GM19351 (cell line): ENCODE measurements around the gene MTA1.

Experiments
- ATAC-seq: cut with Tn5 transposase; IDR thresholded peaks from one replicate; pipeline ENCODE4 v1.9.1; 2021; ENCODE audit warnings: mild to moderate bottlenecking, moderate library complexity; ENCODE audit not compliant: unreplicated experiment

Gene MTA1

GRCh38 chr14:105440554-105440900, 20.9 kb downstream of the MTA1 start:
- ATAC-seq, result no peak

DNA sequence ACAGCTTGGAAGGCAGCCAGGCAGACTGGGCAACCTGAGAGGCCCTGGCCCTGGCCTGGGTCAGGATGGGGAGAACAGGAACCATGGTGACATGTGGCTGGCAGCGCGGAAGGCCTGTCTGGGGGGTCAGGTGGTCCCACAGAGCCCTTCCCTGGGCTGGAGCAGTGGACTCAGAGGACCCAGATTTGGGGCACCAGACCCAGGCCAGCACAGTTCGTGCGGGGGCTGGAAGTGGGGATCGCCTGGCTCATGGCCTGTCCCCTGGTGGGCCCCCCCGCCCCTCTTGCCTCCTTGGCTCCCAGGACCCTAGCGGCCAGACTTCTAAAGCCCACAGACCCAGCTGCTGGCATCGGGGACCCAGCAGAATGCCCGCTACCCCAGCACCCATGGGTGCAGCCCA, 21.4 kb downstream of the MTA1 start:
- no peak for ATAC-seq

DNA sequence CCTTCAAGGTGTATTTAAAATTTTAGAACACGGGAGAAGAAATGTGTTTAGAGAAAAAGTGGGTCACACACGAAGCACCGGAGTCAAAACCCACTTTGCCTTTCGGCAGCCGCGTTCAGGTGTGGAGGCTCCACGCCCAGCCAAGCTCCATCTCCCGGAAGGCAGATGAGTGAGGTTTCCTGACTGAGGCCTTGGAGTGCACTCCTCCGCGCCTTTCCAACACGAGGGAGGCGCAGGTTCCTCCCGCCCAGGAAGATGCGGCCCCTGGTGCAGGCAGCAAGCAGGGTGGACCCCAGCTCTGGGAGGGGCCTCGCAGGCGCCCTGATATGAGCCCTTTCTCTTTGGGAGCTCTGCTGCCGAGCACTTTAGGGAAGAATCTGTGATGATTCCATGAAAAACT, 22.5 kb downstream of the MTA1 start:
- ATAC-seq, result no peak

- no peak for ATAC-seq
These were observed 23.2 kb downstream of the MTA1 start for GRCh38 chr14:105442834-105443233.

DNA sequence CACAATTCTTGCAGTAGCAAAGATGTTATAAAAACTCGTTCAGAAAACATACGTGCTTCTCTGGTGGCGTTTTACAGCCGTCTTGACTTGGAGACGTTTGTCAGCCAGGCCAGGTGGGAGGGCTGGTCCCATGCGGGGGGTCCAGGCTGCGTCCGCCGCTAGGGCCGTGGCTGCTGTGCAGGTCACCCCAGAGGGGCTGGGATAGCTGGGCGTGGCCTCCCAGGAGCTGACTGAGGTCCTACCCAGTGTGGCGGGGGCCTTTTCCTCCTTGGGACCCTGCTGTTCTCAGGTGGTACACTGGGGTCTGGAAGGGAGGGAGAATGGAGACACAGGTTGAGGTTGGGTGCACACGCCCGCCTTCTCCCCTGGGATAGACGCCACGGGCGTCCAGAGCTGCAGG, 25.2 kb downstream of the MTA1 start:
- ATAC-seq, result no peak

DNA sequence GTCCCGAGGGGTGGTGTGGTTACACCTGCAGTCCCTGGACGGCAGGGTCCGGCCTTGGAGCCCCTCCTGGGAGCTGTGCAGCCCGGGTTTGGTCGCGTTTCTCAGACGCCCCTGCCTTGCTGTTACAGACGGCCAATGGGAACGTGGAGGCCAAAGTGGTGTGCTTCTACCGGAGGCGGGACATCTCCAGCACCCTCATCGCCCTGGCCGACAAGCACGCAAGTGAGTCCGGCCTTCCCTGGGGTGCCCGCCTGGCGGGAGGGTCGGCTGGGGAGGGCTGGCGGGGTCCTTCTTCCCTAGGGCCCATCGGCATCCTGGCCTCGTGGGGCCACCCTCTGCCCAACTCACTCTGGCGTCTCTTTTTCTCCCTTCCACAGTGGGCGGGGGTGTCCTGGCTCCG, 25.7 kb downstream of the MTA1 start:
- no peak for ATAC-seq

- no peak for ATAC-seq
These were observed 26.5 kb downstream of the MTA1 start for GRCh38 chr14:105445901-105446845.

- no peak for ATAC-seq
These were observed 27.3 kb downstream of the MTA1 start for GRCh38 chr14:105446971-105447370.

DNA sequence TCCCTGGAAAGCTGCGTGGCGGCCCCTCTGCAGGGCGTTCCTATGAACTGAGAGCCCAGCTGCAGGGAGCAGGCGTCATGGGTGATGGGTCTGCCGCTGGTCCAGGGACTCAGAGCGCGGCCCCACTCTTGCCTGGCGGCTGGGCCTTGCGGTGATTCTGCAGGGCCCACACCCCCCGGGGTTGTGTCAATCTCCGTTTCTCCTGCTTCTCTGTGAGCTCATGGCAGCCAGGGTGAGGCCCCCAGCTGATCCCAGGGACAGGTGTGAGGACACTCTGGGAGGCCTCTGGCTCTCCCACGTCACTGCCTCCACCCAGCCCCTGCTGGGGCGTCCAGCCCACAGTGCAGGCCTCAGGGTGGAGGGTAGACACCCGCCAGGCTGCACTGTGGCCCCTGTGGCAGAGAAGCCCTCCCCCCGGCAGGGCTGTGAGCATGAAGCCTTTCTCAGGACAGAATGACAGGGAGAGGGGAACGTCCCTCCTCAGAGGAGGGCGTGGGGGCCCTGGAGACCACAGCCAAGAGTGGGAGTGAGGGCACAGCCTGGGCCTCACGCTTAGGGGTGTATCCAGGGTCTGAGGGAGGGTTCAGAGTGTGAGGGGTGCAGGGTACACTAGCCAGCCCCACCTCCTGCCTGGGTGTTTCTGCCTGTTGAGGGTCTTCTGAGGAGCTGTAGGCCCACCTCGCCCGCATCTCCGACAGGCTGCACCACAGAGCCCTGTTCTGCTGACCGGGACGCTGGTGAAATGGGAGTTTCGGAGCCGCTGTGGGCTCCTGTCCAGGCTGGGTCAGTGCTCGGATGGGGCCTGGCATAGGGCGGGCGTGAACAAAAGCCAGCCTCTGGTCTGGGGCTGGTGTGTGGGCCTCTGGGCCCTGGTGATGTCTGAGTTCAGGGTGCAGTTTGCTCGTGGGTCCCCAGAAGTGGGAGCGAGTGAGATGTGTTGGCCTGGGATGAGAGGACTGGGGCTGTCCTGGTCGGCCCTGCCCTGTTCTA, 28.3 kb downstream of the MTA1 start:
- ATAC-seq, result no peak

DNA sequence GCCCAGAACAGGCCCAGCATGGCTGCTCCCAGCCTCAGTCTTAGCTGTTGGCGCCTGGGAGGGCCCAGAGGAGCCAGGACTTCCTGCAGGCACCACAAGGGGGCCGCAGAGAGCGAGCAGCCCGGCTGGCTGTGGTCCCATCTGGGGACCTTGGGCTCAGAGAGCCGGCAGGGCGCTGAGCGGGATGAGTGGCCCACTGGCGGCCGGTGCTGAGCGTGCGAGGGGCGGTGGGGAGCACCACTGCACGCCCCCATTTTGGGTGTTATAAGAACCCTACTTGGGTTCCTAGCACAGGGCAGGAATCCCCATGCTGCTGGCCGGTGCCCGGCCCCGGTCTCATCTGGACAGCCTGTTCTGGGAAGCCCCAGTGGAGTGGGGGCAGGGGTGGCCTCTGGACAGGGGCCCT, 29.1 kb downstream of the MTA1 start:
- no peak for ATAC-seq

- no peak for ATAC-seq
These were observed 29.9 kb downstream of the MTA1 start for GRCh38 chr14:105449276-105450122.

DNA sequence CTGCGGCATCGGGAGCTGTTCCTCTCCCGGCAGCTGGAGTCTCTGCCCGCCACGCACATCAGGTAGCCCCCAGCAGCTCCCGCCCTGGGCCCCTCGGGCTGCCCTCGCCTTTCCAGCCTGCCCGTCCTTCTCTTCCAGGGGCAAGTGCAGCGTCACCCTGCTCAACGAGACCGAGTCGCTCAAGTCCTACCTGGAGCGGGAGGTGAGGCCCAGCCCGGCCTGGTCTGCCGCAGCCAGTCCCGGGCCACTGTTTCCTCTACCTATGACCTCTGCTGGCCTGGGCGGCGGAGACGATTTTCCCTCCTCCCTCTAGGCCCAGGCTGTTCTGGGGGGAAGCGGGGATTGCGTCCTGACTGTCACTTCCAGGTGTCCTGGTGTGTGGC, 30.5 kb downstream of the MTA1 start:
- ATAC-seq, result no peak

DNA sequence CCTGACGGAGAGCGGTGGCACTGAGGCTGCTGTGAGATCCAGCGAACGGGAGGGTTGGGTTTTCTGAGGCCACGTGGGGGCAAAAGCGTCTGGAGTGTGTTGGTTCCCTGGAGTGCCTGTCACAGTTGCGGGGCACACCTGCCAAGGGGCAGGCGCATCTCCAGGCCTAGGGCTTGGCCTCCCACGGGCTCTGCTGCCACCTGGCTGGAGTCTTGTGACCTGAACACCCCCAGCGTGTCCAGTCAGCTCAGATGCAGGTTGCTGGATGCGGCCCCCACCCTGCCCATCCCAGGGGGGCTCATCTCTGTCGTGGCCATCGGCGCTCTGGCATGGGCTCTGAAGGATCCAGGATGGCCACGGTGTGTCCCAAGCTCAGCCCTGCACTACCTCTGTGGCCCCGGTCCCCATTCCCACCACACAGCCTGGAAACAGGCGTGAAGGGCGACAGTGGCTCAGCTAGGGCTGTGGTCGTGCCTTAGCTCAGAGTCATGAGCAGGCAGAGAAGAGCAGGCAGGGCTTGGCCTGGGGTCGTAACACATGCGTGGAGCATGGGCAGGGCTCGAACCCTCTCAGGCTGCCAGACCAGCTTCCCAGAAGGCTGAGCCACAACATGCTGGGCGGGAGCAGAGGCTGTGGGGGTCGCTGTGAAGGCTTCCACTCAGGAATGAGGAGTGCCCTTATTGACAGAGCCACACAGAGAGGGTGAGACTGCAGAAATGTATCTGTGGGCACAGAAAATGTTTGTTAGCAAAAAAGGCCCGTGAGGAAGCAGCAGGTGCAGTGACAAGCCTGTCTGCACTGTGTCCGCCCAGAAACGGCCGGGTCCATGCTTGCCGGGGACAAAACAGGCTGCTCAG, 31.5 kb downstream of the MTA1 start:
- ATAC-seq, result no peak

DNA sequence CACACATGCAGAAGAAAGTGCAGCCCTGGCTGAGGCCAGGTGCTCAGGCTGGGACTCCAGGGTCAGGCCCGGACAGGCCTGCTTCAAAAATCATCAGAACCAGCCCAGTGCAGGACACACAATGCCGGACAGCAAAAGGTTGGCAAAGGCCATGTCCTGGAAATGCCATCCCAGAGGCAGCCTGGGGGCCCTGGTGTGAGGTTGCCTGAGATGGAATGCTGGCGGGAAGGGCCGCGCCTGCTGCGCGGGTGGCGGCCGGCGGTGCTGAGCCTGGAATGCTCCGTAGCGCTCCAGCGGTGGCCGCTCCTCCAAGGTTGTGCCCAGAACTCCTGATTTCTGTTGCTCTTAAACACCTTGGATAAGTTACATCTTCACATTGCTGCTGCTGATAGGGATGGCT, 33.3 kb downstream of the MTA1 start:
- no peak for ATAC-seq

GRCh38 chr14:105453847-105454246, 34.2 kb downstream of the MTA1 start:
- no peak for ATAC-seq

DNA sequence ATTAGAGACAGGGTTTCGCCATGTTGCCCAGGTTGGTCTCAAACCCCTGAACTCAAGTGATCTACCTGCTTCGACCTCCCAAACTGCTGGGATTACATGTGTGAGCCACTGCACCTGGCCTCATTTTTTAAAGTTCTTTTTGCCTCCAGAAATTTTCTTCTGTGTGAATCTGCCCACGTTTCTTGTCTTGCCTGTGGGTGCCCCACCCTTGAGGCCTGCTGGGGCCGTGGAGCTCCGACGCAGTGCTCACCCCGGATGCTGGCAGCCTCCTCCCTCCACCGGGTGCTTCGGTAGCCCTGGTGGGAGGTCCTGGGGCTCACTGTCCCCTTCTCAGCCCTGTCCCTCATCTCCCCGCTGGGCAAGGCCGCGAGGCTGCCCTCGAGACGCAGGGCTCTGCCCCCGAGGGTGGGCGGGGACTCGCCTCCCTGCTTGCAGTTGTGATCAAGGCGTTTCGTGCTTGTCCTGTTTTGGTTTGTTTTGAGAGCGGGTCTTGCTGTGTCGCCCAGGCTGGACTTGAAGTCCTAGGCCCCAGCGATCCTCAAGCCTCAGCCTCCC, 35.5 kb downstream of the MTA1 start:
- no peak for ATAC-seq

DNA sequence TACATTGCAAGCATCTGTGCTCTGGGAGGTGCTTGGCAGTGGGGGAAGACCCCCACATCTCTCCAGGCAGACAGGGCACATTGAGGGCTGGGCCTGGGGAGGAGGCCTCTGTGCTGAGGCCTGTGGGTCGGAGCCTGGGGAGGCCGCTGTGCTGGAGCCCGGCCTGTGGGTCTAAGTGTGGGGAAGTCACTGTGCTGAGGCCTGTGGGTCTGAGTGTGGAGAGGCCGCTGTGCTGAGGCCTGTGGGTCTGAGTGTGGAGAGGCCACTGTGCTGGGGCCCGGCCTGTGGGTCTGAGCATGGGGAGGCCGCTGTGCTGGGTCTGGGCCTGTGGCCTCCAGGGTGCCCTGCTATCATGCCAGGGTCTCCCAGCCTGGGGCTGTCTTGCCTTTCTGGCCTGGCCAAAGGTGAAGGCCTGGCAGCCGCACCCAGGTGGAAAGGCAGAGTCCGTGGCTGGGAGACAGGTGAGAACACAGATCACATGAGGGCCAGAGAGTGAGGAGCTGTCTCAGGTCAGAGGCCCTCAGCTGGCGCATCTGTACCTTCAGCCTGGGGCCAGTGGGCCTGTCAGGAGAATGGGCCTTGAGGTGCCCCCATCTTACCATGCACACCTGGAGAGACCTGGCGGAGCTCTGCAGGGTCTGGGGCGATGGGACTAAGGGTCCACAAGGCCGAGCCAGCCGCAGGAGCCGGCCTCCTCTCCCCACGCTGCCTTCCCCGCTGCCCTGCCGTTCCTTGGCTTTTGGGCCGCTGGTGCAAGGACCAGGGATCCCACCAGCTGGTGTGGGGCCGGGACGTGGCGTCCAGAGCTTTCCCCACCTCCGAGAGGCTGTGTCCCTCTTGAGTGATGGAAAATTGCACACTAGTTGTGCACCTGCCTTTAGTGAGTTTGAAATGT, 36.4 kb downstream of the MTA1 start:
- ATAC-seq, result no peak

DNA sequence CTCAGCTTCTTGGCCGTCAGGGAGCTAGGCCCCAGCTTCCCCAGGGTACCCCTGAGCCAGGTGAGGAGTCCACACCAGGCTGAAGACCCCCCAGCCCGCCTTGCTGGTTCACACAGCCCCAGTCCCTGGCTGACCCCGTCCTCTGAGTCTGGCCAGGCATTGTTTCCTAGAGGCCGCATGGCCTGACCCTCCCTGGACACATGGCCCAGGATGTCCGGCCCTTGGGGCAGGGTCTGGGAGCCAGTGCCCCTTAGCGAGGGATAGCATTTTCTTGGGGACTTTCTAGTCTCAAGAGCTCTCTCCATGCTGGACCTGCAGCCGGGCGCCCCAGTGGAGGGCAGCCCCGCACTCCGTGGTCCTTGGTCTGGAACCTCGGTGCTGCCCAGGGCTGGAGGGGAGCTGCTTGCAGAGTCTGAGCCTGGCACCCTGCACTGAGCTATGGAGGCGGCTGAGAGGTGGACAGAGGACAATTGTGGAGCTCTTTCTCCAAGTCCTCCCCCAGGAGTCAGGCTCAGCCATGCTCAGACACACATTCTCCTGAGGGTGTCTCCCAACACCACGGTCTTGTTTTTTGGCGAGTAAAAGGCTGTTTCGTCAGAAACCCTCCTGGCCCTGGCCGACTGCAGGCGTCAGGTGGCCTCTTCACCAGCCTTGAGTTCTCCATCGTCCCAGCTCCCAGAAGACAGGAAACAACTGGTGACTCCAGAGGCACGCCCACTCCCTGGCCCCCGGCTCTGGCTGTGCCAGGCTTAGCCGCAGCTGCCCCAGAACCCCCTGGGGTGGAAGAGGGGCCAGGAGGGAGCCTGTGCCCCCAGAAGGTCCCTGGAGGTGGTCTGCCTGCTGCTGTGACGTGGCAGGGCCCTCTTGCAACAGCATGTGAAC, 37.4 kb downstream of the MTA1 start:
- ATAC-seq, result no peak
